Caco-2 (cell line): ENCODE data around the gene TSPAN31. TPM values are rescaled to one million over a fixed set of nuclear protein-coding genes. Genes with fewer than 3 reads are reported as not detected.

Source experiments
- BruUV-seq: library from RNA; stranded (reverse); fragments of 400-500 nt; replicated peaks from 2 replicates; lab custom pipeline; 2021; lab: Mats Ljungman, UMichigan
- CTCF ChIA-PET: fragments of 300-600 bp; sonication (Branson Sonifier 250); formaldehyde crosslinking; loops from one replicate; lab custom pipeline; 2022; ENCODE audit warnings: antibody characterized with exemption; lab: Charles Lee
- POLR2A ChIA-PET: fragments of 300-600 bp; sonication (Branson Sonifier 250); formaldehyde crosslinking; loops from one replicate; lab custom pipeline; 2022; ENCODE audit warnings: antibody characterized with exemption; lab: Charles Lee
- DNase-seq, 2 experiments: peaks; one replicate each; pipeline versions ENCODE4 v3.0.0 to v3.0.0-alpha.2; 2020 to 2022
- H3K27me3 ChIP-seq: replicated peaks from 2 replicates; pipeline ENCODE4 v1.6.0; 2011; ENCODE audit warnings: low read length; ENCODE audit not compliant: control insufficient read depth, insufficient read depth
- H3K36me3 ChIP-seq: 2 replicates; pipeline ENCODE4 v1.5.1; 2011; ENCODE audit warnings: low read length; ENCODE audit not compliant: control insufficient read depth, insufficient read depth
- H3K4me1 ChIP-seq: fragments of 250-450 bp; sonication (Bioruptor Pico); 2 replicates; pipeline ENCODE4 v1.5.1; 2020; ENCODE audit warnings: mild to moderate bottlenecking
- H3K4me3 ChIP-seq: 2 replicates; pipeline ENCODE4 v1.5.1; 2011; ENCODE audit warnings: low read depth, mild to moderate bottlenecking, control low read depth, low read length
- H3K9me3 ChIP-seq: fragments of 250-450 bp; sonication (Bioruptor Pico); 2 replicates; pipeline ENCODE4 v1.5.1; 2020; ENCODE audit warnings: mild to moderate bottlenecking, moderate library complexity
- H3K27ac Mint-ChIP-seq: one replicate; pipeline ENCODE4 v1.8.0; 2022; ENCODE audit warnings: mixed read lengths; ENCODE audit not compliant: unreplicated experiment
- H3K27me3 Mint-ChIP-seq: one replicate; pipeline ENCODE4 v1.8.0; 2022; ENCODE audit warnings: mixed read lengths; ENCODE audit not compliant: insufficient read depth, unreplicated experiment
- H3K36me3 Mint-ChIP-seq: one replicate; pipeline ENCODE4 v1.8.0; 2022; ENCODE audit warnings: mild to moderate bottlenecking, mixed read lengths; ENCODE audit not compliant: insufficient read depth, unreplicated experiment
- H3K4me1 Mint-ChIP-seq: one replicate; pipeline ENCODE4 v1.8.0; 2022; ENCODE audit warnings: low read depth, mixed read lengths; ENCODE audit not compliant: unreplicated experiment
- H3K4me3 Mint-ChIP-seq: one replicate; pipeline ENCODE4 v1.8.0; 2022; ENCODE audit warnings: mild to moderate bottlenecking, moderate library complexity, mixed read lengths; ENCODE audit not compliant: unreplicated experiment
- H3K9me3 Mint-ChIP-seq: one replicate; pipeline ENCODE4 v1.8.0; 2022; ENCODE audit warnings: mixed read lengths; ENCODE audit not compliant: unreplicated experiment
- CTCF ChIP-seq, 2 experiments: fragments of 200-600 bp in 1 of 2; IDR thresholded peaks; 1 replicate in 1 of 2; 2 replicates in 1 of 2; pipeline versions ENCODE4 v1.5.1 to v1.8.0; 2011 to 2022; ENCODE audit warnings: antibody characterized with exemption in 1 of 2, control low read depth in 1 of 2, inconsistent platforms in 1 of 2, low read depth in 1 of 2, low read length in 1 of 2, mild to moderate bottlenecking in 1 of 2, moderate library complexity in 1 of 2; ENCODE audit not compliant: insufficient read depth in 1 of 2, severe bottlenecking in 1 of 2, unreplicated experiment in 1 of 2
- intact Hi-C: fragments of 100-400 bp; cut with micrococcal nuclease; formaldehyde crosslinking; loops from one replicate; pipeline ENCODE4 v1.10.0; 2022; ENCODE audit not compliant: unreplicated experiment
- total RNA-seq: library from RNA; stranded (reverse); gene quantifications from 2 replicates; pipeline ENCODE4 v1.2.3, GENCODE V29; 2022

Gene TSPAN31
- total RNA-seq, 1 experiment from 2014 or later = 23.3 TPM

- H3K9me3 ChIP-seq = no peaks in the 10 kb centered on the region
- H3K36me3 ChIP-seq = peaks cover 3% of the 10 kb centered on the region
- H3K4me3 Mint-ChIP-seq = no peak overlapping the region
- no TSS peak for BruUV-seq
- no peaks in the 10 kb centered on the region for H3K9me3 Mint-ChIP-seq
- H3K4me1 Mint-ChIP-seq = no peaks in the 10 kb centered on the region
- intact Hi-C loops = no loop called here
- ChIA-PET POLR2A (no interaction called here), CTCF (no interaction called here)
- H3K36me3 Mint-ChIP-seq = peaks cover 12% of the 10 kb centered on the region
- no peaks in the 10 kb centered on the region for H3K27me3 ChIP-seq
- H3K4me1 ChIP-seq = no peaks in the 10 kb centered on the region
- TF ChIP-seq CTCF (IDR thresholded peaks at IDR 0.05; ENCODE audit: insufficient read depth in 1 of 2, low read depth in 1 of 2, low read length in 1 of 2, severe bottlenecking in 1 of 2, unreplicated experiment in 1 of 2) = no peak
- no peaks in the 10 kb centered on the region for H3K27me3 Mint-ChIP-seq
- no peak for DNase-seq
- no peak overlapping the region for H3K4me3 ChIP-seq
- H3K27ac Mint-ChIP-seq = no peak overlapping the region
Measured at GRCh38 chr12:57698414-57698813, 46.4 kb upstream of the TSPAN31 start.

- no peaks in the 10 kb centered on the region for H3K9me3 Mint-ChIP-seq
- DNase-seq = no peak
- no peaks in the 10 kb centered on the region for H3K4me1 Mint-ChIP-seq
- Histone ChIP-seq H3K9me3 (peaks cover 6% of the 10 kb centered on the region; the same call in 1 of the 2 replicates), H3K4me3 (no peak overlapping the region), H3K27me3 (no peaks in the 10 kb centered on the region), H3K36me3 (peaks cover 3% of the 10 kb centered on the region), H3K4me1 (no peaks in the 10 kb centered on the region)
- BruUV-seq = no TSS peak
- H3K27ac Mint-ChIP-seq = no peak overlapping the region
- ChIA-PET POLR2A (no interaction called here), CTCF (no interaction called here)
- H3K36me3 Mint-ChIP-seq = peaks cover 12% of the 10 kb centered on the region
- H3K4me3 Mint-ChIP-seq = no peak overlapping the region
- no peaks in the 10 kb centered on the region for H3K27me3 Mint-ChIP-seq
- intact Hi-C loops = no loop called here
- TF ChIP-seq CTCF (IDR thresholded peaks at IDR 0.05; ENCODE audit: insufficient read depth in 1 of 2, low read depth in 1 of 2, low read length in 1 of 2, severe bottlenecking in 1 of 2, unreplicated experiment in 1 of 2) = no peak
Measured at GRCh38 chr12:57700317-57700716, 44.5 kb upstream of the TSPAN31 start.

- Histone ChIP-seq H3K4me3 (no peak overlapping the region), H3K9me3 (peaks cover 6% of the 10 kb centered on the region; the same call in 1 of the 2 replicates), H3K27me3 (no peaks in the 10 kb centered on the region), H3K4me1 (no peaks in the 10 kb centered on the region), H3K36me3 (peaks cover 1% of the 10 kb centered on the region; the same call in 1 of the 2 replicates)
- no peak for DNase-seq
- Mint-ChIP-seq H3K4me1 (no peaks in the 10 kb centered on the region), H3K27me3 (no peaks in the 10 kb centered on the region), H3K27ac (no peak overlapping the region), H3K4me3 (no peak overlapping the region), H3K9me3 (no peaks in the 10 kb centered on the region), H3K36me3 (peaks cover 8% of the 10 kb centered on the region)
- intact Hi-C loops = no loop called here
- no TSS peak for BruUV-seq
- no peak for TF ChIP-seq CTCF (IDR thresholded peaks at IDR 0.05; ENCODE audit: insufficient read depth in 1 of 2, low read depth in 1 of 2, low read length in 1 of 2, severe bottlenecking in 1 of 2, unreplicated experiment in 1 of 2)
- ChIA-PET CTCF (interaction anchor here (0.7 kb wide), 1 partner anchor 13 kb away, joined by 3 read pairs; no protein-coding TSS in a partner anchor), POLR2A (no interaction called here)
Measured at GRCh38 chr12:57707250-57707649, 37.6 kb upstream of the TSPAN31 start.
